Measurements from ENCODE around the gene PAPSS2.
A peak's percentile ranks its signal among the peaks of the same experiment; 100 is the strongest.

Gene PAPSS2

GRCh38 chr10:87685832-87686574 is 26.3 kb downstream of the PAPSS2 start:
- Mint-ChIP-seq H3K27ac (peak overlapping the region in 2 of 3 experiments; percentile 53 to 71), H3K9me3 (no peaks in the 10 kb centered on the region), H3K4me1 (no peaks in the 10 kb centered on the region)

GRCh38 chr10:87691506-87692070 is 31.9 kb downstream of the PAPSS2 start:
- Mint-ChIP-seq H3K27me3 (ENCODE audit: low read depth) (peaks cover 3% of the 10 kb centered on the region), H3K36me3 (ENCODE audit: low read depth) (no peaks in the 10 kb centered on the region), H3K4me3 (no peak overlapping the region), H3K4me1 (no peaks in the 10 kb centered on the region), H3K9me3 (no peaks in the 10 kb centered on the region), H3K27ac (no peak overlapping the region)
- no peak for TF ChIP-seq CTCF (IDR thresholded peaks at IDR 0.05; ENCODE audit: unreplicated experiment in 3 of 3)

More at GRCh38 chr10:87685832-87686574, 26.3 kb downstream of the PAPSS2 start:
- Mint-ChIP-seq H3K27me3 (ENCODE audit: low read depth) (no peaks in the 10 kb centered on the region), H3K36me3 (ENCODE audit: low read depth) (no peaks in the 10 kb centered on the region), H3K4me3 (no peak overlapping the region)
- no peak for TF ChIP-seq CTCF (IDR thresholded peaks at IDR 0.05; ENCODE audit: unreplicated experiment in 3 of 3)

- no peak overlapping the region for H3K4me3 Mint-ChIP-seq
- H3K27ac Mint-ChIP-seq = peak overlapping the region in 1 of 3 experiments; percentile 39
- H3K4me1 Mint-ChIP-seq = no peaks in the 10 kb centered on the region
- H3K9me3 Mint-ChIP-seq = no peaks in the 10 kb centered on the region
- H3K27me3 Mint-ChIP-seq (ENCODE audit: low read depth) = peaks cover 3% of the 10 kb centered on the region
- no peaks in the 10 kb centered on the region for H3K36me3 Mint-ChIP-seq (ENCODE audit: low read depth)
- TF ChIP-seq CTCF (IDR thresholded peaks at IDR 0.05; ENCODE audit: unreplicated experiment in 3 of 3) = no peak
Observed at GRCh38 chr10:87692956-87693484, 33.3 kb downstream of the PAPSS2 start.

- TF ChIP-seq CTCF (IDR thresholded peaks at IDR 0.05; ENCODE audit: unreplicated experiment in 3 of 3) = no peak
- no peak overlapping the region for H3K4me3 Mint-ChIP-seq
- peak overlapping the region in 1 of 3 experiments; percentile 0 for H3K27ac Mint-ChIP-seq
- H3K36me3 Mint-ChIP-seq (ENCODE audit: low read depth) = no peaks in the 10 kb centered on the region
- H3K9me3 Mint-ChIP-seq = no peaks in the 10 kb centered on the region
- H3K27me3 Mint-ChIP-seq (ENCODE audit: low read depth) = peaks cover 3% of the 10 kb centered on the region
- H3K4me1 Mint-ChIP-seq = no peaks in the 10 kb centered on the region
Observed at GRCh38 chr10:87694011-87694794, 34.5 kb downstream of the PAPSS2 start.

- Mint-ChIP-seq H3K4me1 (no peaks in the 10 kb centered on the region), H3K4me3 (no peak overlapping the region), H3K36me3 (ENCODE audit: low read depth) (no peaks in the 10 kb centered on the region), H3K27me3 (ENCODE audit: low read depth) (peaks cover 3% of the 10 kb centered on the region), H3K9me3 (no peaks in the 10 kb centered on the region), H3K27ac (no peak overlapping the region)
- no peak for TF ChIP-seq CTCF (IDR thresholded peaks at IDR 0.05; ENCODE audit: unreplicated experiment in 3 of 3)
Observed at GRCh38 chr10:87695074-87695473, 35.4 kb downstream of the PAPSS2 start.
